ENCODE measurements around the gene IAPP.
"Not testable (repeated sequence)": the region's sequence is repeated elsewhere in the genome, so short reads cannot be mapped to it uniquely, and the experiment has no call there.

The IAPP gene

DNA sequence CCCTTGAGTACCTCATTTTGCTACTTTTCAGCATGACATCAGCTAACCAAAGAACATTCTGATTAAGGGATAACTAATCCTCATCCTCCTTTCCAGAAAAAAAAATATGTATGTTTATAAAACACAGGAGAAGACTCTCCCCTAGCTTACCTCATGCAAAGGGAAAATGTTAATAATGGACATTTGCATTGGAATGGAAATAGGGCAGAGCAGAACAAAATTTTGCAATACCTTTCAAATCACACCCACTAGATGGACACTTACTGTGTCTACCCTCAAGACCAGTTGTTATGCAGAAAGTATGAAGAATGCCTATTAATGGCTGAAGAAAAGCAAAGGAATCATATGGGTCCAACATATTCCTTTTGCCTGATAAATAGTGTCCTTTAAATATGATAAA lies 29.1 kb upstream of the IAPP start:
- Mint-ChIP-seq H3K36me3 (ENCODE audit: low read depth) (no peaks in the 10 kb centered on the region), H3K27ac (no peak overlapping the region), H3K4me3 (no peak overlapping the region), H3K27me3 (ENCODE audit: low read depth, poor library complexity) (no peaks in the 10 kb centered on the region), H3K9me3 (no peaks in the 10 kb centered on the region), H3K4me1 (no peaks in the 10 kb centered on the region)
- no peak for TF ChIP-seq CTCF (IDR thresholded peaks at IDR 0.05)
- no peak for DNase-seq

DNA sequence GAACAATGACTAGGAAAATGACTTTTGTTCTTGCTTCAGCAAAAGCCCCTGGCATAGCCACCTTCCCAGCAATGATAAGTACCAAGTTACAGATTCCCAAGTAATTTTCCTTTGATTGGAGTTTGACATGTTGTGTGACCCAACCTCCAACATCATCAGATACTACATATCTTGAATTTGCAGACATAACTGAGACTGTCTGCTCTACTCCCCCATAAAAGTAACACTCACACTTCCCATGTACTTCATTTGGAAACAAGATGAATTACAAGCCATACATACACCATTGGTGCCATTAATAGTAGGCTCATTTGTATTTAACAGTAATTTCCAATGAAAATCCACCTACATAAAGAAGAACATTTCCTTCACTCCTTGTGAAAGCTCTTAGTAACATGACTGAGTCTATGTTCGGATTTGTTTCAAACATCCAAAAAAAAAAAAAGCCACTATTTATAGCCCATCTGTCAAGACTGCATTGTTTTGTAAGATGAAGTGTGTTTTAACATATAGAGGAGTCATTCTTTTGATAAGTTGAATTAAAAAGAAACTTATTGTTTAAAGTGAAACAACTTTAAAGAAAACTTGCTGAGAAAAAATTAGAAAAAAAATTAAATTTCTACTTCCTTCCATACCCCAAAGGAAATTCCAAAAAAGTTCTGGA lies 26.0 kb upstream of the IAPP start:
- H3K9me3 Mint-ChIP-seq = no peaks in the 10 kb centered on the region
- H3K36me3 Mint-ChIP-seq (ENCODE audit: low read depth) = no peaks in the 10 kb centered on the region
- H3K27ac Mint-ChIP-seq = no peak overlapping the region

DNA sequence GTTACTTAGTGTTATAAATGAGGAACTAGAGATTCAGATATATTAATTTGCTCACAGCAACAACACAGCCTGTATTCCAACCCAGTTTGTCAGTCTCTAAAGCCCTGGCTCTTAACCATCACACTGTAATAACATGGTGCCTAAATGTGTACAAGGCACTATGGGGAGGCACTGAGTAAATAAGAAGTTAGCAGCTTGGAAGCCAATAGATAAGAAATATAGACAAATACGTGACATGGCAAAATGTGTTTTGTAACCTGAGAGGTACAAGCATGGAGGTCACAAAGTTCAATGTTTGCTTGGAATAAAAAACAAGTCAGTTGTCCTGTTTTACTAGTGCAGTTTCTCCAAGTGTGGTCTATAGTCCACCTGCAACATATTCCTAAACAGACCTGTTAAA lies 21.7 kb upstream of the IAPP start:
- Mint-ChIP-seq H3K4me3 (no peak overlapping the region), H3K9me3 (no peaks in the 10 kb centered on the region), H3K36me3 (ENCODE audit: low read depth) (no peaks in the 10 kb centered on the region), H3K27ac (no peak overlapping the region), H3K27me3 (ENCODE audit: low read depth, poor library complexity) (no peaks in the 10 kb centered on the region), H3K4me1 (no peaks in the 10 kb centered on the region)
- no peak for TF ChIP-seq CTCF (IDR thresholded peaks at IDR 0.05)
- no peak for DNase-seq

More for the DNA sequence above, 26.0 kb upstream of the IAPP start:
- Mint-ChIP-seq H3K27me3 (ENCODE audit: low read depth, poor library complexity) (no peaks in the 10 kb centered on the region), H3K4me3 (no peak overlapping the region), H3K4me1 (no peaks in the 10 kb centered on the region)
- no peak for DNase-seq
- no peak for TF ChIP-seq CTCF (IDR thresholded peaks at IDR 0.05)

DNA sequence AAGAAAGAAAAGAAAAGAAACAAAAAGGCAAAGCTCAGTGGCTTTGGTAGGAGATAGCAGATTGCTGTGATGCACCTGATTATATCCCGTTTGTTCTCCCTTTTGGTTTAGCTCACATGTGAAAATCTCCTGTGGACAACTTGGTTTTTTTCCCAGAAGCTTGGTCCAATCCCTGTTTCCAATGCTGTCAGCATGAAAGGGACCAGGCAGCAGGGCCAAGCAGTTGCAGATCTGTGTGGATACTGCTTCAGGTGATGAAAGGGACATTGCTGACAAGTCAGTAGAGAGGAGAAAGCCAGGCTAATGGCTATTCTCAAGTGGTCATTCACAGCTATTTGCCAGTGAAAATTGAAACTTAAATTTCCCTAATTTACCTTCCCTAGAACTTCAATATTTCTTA lies 19.2 kb upstream of the IAPP start:
- Mint-ChIP-seq H3K4me3 (no peak overlapping the region), H3K4me1 (no peaks in the 10 kb centered on the region), H3K9me3 (no peaks in the 10 kb centered on the region), H3K27ac (no peak overlapping the region), H3K36me3 (ENCODE audit: low read depth) (no peaks in the 10 kb centered on the region), H3K27me3 (ENCODE audit: low read depth, poor library complexity) (no peaks in the 10 kb centered on the region)
- no peak for DNase-seq
- no peak for TF ChIP-seq CTCF (IDR thresholded peaks at IDR 0.05)

GRCh38 chr12:21353948-21354347 lies 18.8 kb upstream of the IAPP start:
- no peaks in the 10 kb centered on the region for H3K27me3 Mint-ChIP-seq (ENCODE audit: low read depth, poor library complexity)
- H3K4me1 Mint-ChIP-seq = no peaks in the 10 kb centered on the region
- TF ChIP-seq CTCF (IDR thresholded peaks at IDR 0.05) = no peak
- DNase-seq = no peak
- peaks cover under 1% of the 10 kb centered on the region for H3K9me3 Mint-ChIP-seq
- H3K36me3 Mint-ChIP-seq (ENCODE audit: low read depth) = no peaks in the 10 kb centered on the region
- H3K27ac Mint-ChIP-seq = no peak overlapping the region
- H3K4me3 Mint-ChIP-seq = no peak overlapping the region

GRCh38 chr12:21354641-21355040 lies 18.1 kb upstream of the IAPP start:
- H3K9me3 Mint-ChIP-seq = peaks cover 2% of the 10 kb centered on the region
- TF ChIP-seq CTCF (IDR thresholded peaks at IDR 0.05) = no peak
- no peaks in the 10 kb centered on the region for H3K27me3 Mint-ChIP-seq (ENCODE audit: low read depth, poor library complexity)
- no peak overlapping the region for H3K27ac Mint-ChIP-seq
- H3K36me3 Mint-ChIP-seq (ENCODE audit: low read depth) = no peaks in the 10 kb centered on the region
- no peak for DNase-seq
- H3K4me3 Mint-ChIP-seq = no peak overlapping the region
- no peaks in the 10 kb centered on the region for H3K4me1 Mint-ChIP-seq

DNA sequence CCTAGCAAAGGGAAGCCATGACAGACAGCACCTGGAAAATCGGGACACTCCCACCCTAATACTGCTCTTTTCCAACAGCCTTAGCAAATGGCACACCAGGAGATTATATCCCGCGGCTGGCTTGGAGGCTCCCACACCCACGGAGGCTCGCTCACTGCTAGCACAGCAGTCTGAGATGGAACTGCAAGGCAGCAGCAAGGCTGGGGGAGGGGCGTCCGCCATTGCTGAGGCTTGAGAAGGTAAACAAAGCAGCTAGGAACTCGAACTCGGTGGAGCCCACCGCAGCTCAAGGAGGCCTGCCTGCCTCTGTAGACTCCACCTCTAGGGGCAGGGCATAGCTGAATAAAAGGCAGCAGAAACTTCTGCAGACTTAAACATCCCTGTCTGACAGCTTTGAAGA lies 12.1 kb upstream of the IAPP start:
- H3K9me3 Mint-ChIP-seq = peaks cover 39% of the 10 kb centered on the region
- DNase-seq; H3K27ac Mint-ChIP-seq; H3K36me3 Mint-ChIP-seq (ENCODE audit: low read depth); H3K4me1 Mint-ChIP-seq; H3K27me3 Mint-ChIP-seq (ENCODE audit: low read depth, poor library complexity); H3K4me3 Mint-ChIP-seq: not testable (repeated sequence)
